Measurements from ENCODE around the gene SEMA5A.

GRCh38 chr5:9188956-9189355 is 356.9 kb downstream of the SEMA5A start:
- TF ChIP-seq CTCF (IDR thresholded peaks at IDR 0.05): no peak
- no peak for TF ChIP-seq POLR2AphosphoS5 (IDR thresholded peaks at IDR 0.05; ENCODE audit: low read depth, low read length)
- TF ChIP-seq REST (IDR thresholded peaks at IDR 0.05; ENCODE audit: insufficient read depth in 1 of 2, low read depth in 2 of 2, low read length in 1 of 2): no peak
- no peak for TF ChIP-seq SIN3A (IDR thresholded peaks at IDR 0.05; ENCODE audit: borderline replicate concordance, insufficient read depth, low read depth, low read length)
- no peak for TF ChIP-seq TCF7L2 (IDR thresholded peaks at IDR 0.05; ENCODE audit: low read depth, low read length)
